Smooth muscle cell of the brain vasculature (primary cell): ENCODE data around the gene ERGIC1.

Source experiments
- DNase-seq: peaks from one replicate; pipeline ENCODE4 v3.0.0-alpha.2; 2012; ENCODE audit warnings: low read depth, low spot score

ERGIC1 gene

GRCh38 chr5:172945151-172945550, 111.1 kb downstream of the ERGIC1 start:
- no peak for DNase-seq

GRCh38 chr5:172946146-172946545, 112.1 kb downstream of the ERGIC1 start:
- no peak for DNase-seq

- no peak for DNase-seq
Measured at GRCh38 chr5:172949426-172949825, 115.4 kb downstream of the ERGIC1 start.

GRCh38 chr5:172950176-172950965, 116.3 kb downstream of the ERGIC1 start:
- DNase-seq: no peak

GRCh38 chr5:172951371-172952033, 117.5 kb downstream of the ERGIC1 start:
- DNase-seq: no peak

GRCh38 chr5:172952034-172952511, 118.0 kb downstream of the ERGIC1 start:
- DNase-seq: no peak

GRCh38 chr5:172953776-172954675, 120.0 kb downstream of the ERGIC1 start:
- DNase-seq: no peak

GRCh38 chr5:172954751-172955159, 120.7 kb downstream of the ERGIC1 start:
- no peak for DNase-seq

GRCh38 chr5:172956228-172956627, 122.2 kb downstream of the ERGIC1 start:
- DNase-seq: no peak

- DNase-seq: no peak
Measured at GRCh38 chr5:172956936-172957335, 122.9 kb downstream of the ERGIC1 start.

GRCh38 chr5:172957458-172957857, 123.4 kb downstream of the ERGIC1 start:
- no peak for DNase-seq

- no peak for DNase-seq
Measured at GRCh38 chr5:172958331-172959046, 124.4 kb downstream of the ERGIC1 start.

- DNase-seq: no peak
Measured at GRCh38 chr5:172959824-172960799, 126.1 kb downstream of the ERGIC1 start.

GRCh38 chr5:172969921-172970320, 135.9 kb downstream of the ERGIC1 start:
- DNase-seq: no peak

GRCh38 chr5:172971482-172971881, 137.4 kb downstream of the ERGIC1 start:
- DNase-seq: no peak

GRCh38 chr5:172972552-172972951, 138.5 kb downstream of the ERGIC1 start:
- no peak for DNase-seq

- no peak for DNase-seq
Measured at GRCh38 chr5:172973127-172973916, 139.3 kb downstream of the ERGIC1 start.

- DNase-seq: no peak
Measured at GRCh38 chr5:172973931-172974330, 139.9 kb downstream of the ERGIC1 start.

- no peak for DNase-seq
Measured at GRCh38 chr5:172975289-172975688, 141.2 kb downstream of the ERGIC1 start.
